Epidermal melanocyte (primary cell): ENCODE measurements around the gene TRAPPC3.
A peak's percentile ranks its signal among the peaks of the same experiment; 100 is the strongest.
"Not testable (repeated sequence)": the region's sequence is repeated elsewhere in the genome, so short reads cannot be mapped to it uniquely, and the experiment has no call there.

ENCODE experiments used
- DNase-seq: peaks from one replicate; pipeline ENCODE4 v3.0.0; 2011; ENCODE audit warnings: low spot score; ENCODE audit not compliant: insufficient read length

TRAPPC3 gene

DNA sequence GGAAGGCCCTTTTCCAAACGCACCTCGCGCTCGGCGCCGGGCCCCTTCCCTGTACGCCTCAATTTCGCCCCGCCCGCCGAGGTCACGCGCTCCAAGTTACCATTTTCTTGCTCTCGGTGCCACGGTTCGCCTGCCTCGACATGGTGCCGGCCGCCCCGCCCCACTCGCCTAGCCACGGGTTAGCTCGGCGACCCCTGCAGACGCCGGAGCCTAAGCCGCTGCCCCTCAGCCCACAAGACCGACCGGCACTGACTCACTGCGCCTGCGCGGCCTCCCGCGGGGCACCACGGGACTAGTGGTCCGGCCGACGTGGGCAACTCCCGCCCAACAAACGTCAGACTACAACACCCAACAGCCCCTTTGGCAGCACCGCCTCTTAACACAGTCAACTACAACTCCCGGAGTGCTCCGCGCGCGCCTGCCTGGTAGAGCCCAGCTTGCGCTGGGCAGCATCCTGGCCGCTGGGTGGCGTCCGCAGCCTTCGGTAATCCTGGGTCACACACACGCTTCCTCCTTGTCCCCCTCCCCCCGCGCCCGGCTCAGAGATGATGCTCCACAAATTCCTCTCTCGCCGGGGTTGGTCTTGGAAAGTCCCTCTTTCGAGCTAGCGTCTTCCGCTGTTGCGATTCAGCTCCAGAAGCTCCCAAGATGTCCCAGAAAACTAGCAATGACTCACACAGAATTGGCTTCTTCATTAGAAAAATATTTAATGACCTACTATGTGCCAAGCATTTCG lies at the start of gene TRAPPC3:
TSS of gene TRAPPC3 (minus strand) at position 250 of the 736 bp plus-strand sequence. CDS start at position 142, 108 bp downstream.
- DNase-seq, result peak; percentile 96

DNA sequence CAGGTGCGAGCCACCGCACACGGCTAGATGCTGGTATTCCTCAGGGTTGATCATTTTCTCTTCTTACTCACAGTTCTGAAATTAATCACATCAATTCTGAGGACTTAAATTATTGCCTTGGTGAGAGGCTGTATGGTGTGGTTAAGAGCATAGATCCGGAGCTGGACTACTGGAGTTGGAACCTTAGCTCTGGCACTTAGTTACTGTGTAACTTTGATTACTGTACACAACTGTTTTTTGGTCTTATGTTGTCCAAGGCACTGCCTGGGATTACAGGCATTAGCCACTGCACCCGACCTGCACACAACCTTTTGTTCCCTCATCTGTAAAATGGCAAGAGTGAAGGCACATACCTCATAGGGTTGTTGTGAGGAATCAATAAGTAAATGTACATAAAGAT lies 49.4 kb upstream of the TRAPPC3 start:
- no peak for DNase-seq

DNA sequence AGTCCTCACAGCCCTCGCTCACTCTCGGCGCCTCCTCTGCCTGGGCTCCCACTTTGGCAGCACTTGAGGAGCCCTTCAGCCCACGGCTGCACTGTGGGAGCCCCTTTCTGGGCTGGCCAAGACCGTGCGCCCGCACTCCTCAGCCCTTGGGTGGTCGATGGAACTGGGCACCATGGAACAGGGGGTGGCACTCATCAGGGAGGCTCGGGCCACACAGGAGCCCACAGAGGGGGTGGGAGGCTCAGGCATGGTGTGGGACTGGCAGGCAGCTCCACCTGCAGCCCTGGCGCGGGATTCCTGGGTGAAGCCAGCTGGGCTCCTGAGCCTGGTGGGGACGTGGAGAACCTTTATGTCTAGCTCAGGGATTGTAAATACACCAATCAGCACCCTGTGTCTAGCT lies 47.5 kb upstream of the TRAPPC3 start:
- not testable (repeated sequence) for DNase-seq

DNA sequence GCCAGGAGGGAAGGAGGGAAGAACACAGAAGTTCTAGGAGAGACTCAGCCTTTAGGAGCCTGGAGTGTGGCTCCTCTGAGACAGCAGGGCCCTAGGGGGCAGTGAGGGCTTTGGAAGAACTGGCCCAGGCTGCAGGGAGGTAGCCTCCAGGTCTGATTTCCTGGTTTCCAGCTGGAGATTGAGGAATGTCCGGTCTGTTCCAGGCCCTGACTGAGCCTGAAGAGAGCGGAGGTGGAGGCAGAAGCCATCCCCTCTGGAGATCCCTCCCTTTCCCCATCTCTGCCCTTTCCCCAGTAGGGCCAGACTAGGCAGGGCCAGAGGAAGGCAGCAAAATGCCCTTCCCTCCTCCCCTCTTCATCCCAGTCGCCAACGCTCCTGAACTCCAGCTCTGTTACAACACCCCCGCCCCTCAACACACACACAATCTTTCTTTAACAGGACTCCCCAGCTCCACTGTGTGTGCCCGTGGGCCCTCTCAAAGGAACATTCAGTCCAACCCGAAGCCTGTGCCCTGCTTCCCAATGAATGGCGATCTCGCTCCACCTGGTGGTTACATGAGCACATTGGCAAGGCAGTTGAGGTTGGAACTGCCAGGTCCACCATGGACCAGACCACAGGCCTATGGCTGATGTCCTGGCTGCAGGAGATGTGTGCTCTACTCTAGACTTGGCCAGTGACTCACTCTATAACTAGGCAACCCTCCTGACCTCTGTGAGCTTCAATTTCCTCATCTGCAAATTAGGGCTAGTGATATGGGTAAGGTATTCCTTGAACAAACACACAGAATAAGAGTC lies 38.7 kb upstream of the TRAPPC3 start:
- DNase-seq, result peak; percentile 88

DNA sequence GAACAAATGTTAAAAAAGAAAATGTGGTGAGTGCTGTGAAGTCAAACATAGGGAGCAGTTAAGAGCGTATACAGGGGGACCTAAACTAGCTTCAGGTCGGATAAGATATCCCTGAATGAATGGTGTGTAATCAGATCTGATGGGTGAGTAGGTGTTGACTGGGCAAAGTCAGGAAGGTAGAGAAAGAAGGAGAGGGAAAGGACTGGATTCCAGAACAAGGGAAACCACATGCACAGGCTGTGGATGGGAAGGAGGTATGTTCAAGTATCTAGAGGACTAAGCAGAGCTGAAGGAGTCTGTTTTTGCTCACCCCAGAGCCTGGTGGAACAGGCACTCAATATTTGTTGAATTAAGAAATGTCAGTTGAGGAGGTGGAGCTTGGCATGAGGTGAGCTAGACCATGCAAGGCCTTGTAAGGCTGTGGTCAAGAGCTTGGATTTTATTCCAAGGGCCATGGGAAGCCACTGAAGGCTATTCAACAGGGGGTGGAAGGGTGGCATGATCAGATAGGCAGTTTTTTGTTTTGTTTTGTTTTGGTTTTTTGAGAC lies 34.1 kb upstream of the TRAPPC3 start:
- DNase-seq, result peak; percentile 13

DNA sequence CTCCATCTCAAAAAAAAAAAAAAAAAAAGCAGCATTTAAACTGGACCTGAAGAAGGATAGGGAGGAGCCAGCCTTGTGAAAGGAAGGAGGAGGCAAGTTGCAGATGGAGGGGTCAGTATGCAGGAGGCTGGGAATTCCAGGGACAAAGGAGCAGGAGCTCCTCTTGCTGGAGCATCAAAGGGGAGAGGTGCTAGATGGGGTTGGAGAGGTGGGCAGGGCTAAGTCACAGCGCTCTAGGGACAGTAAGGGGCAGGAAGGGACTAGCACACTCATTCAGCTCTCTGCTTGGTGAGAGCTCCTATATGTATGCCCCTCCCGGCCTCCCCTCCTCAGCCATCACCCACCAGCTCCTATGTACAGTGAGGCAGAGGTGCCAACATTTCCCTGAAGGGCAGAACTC lies 33.4 kb upstream of the TRAPPC3 start:
- DNase-seq, result no peak

DNA sequence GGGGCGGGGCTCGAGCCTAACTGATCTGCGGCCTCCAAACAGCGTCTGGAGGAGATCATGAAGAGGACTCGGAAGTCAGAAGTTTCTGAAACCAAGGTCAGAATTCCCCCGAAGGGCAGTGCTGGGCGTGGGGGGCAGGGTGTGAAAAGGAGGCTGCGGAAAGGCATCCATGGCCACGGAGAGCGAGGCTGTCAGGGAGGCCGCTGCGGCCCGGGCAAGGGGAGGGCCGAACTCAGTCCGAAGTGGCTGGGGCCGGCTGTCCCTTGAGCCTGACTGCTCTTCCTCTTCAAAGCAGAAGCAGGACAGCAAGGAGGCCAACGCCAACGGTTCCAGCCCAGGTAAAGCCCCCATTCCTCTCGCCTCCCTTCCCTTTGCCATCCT lies 29.9 kb upstream of the TRAPPC3 start:
- no peak for DNase-seq

DNA sequence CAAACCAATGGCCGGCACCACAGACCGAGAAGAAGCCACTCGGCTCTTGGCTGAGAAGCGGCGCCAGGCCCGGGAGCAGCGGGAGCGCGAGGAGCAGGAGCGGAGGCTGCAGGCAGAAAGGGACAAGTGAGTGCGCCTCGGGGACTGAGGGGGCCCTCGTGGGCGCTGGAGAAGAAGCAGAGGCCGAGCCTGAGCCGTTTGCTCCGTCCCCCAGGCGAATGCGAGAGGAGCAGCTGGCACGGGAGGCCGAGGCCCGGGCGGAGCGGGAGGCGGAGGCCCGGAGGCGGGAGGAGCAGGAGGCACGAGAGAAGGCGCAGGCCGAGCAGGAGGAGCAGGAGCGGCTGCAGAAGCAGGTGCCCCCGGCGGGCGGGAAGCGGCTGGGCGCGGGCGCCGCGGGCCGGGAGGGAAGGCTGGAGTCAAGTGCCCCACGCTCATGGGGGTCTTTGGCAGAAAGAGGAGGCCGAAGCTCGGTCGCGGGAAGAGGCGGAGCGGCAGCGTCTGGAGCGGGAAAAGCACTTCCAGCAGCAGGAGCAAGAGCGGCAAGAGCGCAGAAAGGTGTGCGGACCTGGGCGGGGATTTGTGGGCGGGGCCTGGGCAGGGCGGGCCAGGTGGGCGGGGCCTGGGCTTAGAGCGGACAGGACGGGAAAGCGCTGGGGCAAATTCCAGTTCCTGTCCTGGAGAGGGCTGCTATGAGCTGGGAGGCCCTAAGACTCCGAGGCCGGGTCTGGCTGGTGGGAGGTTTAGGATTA lies 29.4 kb upstream of the TRAPPC3 start:
- no peak for DNase-seq

DNA sequence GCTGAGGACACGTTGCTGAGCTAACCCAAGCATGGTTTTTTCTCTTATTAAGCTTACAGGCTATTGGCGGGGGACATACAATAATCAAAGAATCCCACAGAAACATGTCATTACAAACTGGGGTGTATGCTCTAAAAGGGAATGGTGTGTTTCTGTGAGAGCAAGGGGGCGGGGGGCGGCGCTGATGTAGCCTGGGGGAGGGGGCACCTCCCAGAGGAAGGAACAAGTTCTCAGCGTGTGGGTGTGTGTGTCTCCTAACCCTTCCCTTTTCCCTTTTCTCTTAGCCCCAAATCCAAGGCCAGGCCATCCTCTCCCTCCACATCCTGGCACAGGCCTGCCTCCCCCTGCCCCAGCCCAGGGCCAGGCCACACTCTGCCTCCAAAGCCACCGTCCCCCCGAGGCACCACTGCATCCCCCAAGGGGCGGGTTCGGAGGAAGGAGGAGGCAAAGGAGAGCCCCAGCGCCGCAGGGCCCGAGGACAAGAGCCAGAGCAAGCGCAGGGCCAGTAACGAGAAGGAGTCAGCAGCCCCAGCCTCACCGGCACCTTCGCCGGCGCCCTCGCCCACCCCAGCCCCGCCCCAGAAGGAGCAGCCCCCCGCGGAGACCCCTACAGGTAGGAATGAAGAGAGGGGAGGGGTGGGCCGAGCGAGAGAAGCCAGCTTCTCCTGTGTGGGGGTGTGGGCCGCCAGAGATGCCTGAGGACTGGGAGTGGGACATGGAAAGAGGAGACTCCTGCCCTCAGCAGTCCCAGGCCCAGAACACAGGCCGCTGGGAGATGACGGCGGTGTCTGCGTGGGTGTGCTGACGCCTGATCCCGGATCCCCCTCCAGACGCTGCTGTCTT lies 28.5 kb upstream of the TRAPPC3 start:
- no peak for DNase-seq

DNA sequence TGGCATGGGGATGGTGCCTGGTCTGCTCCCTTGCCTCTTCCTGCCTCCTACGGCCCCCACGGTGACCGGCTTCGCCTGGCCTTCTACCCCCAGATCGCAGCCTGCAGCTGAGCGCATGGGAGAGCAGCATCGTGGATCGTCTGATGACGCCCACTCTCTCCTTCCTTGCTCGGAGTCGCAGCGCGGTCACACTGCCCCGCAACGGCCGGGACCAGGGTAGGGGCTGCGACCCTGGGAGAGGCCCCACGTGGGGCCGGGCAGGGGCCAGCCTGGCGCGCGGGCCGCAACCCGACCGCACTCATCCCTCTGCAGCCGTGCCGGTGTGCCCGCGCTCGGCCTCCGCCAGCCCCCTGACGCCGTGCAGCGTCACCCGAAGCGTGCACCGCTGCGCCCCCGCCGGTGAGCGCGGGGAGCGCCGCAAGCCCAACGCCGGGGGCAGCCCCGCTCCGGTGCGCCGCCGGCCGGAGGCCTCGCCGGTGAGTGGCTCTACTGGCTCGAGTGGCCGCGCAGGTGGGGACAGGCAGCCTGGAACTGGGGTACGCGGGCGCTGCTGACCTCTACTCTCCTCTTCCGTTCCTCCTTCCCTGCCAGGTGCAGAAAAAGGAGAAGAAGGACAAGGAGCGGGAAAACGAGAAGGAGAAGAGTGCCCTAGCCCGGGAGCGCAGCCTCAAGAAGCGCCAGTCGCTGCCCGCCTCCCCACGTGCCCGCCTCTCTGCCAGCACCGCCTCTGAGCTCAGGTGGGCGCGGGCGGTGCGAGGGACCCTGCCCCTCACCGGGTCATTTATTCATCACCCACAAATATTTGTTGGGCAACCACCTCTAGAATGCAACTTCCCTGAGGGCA lies 27.0 kb upstream of the TRAPPC3 start:
- peak; percentile 5 for DNase-seq

DNA sequence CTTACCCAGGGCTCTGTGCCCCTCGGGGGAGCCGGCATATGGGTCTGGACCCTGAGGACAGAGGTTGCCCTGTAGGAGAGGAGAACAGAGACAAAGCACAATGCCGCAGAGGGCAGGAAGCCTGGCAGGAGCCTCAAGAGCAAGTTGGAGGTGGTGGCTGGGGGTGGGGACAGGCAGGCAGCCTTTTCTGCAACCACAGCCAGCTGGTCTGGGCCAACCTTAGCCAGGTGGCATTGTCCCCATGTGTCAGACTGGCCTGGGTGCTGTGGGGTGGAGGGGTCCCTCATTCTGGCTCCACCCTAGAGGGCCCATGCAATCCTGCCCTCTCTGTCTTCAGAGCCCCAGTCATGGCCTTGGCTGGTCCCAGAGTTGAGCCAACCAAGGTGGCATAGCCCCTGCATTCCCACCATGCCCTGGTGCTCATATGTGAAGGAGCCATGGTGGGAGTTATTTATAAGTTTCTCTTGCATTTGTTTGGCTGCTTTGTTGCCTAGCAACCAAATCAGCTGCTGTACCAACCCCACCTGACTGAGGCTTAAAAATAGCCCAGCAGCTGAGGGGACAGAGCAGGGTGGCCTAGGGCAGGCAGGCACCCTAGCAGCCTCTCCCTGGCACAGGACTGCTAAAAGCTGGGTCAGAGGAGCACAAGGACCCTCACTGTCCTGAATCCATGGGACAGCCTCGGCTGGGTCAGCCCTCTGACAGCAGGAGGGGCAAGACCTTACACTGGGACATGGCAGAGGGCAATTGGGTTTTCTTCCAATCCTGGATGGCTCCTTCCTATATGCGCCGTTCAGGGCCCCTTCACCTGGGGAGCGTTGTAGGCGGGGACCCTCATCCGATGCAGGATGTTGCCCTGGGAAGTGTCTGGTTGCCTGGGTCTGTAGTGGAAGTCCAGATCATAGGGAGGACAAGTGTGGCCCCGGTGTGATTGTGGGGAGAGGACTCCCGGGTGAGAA lies 26.1 kb upstream of the TRAPPC3 start:
- DNase-seq, result peak; percentile 72

DNA sequence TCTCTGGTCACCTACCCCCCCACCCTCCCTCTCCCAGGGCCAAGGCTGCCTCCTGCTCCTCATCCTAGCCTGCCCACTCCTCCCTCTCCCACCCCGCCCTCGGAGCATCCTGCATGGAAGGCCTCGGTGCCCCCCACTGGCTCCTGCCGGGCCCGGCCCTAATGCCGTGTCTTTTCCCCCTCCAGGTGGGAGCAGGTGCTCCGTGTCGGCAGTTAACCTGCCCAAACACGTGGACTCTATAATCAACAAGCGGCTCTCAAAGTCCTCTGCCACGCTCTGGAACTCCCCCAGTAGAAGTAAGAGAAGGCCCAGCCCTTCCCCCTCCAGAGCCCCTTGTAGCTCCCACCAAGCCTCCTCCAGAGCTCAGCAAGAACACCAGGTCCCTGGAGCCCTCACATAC lies 25.4 kb upstream of the TRAPPC3 start:
- peak; percentile 1 for DNase-seq

DNA sequence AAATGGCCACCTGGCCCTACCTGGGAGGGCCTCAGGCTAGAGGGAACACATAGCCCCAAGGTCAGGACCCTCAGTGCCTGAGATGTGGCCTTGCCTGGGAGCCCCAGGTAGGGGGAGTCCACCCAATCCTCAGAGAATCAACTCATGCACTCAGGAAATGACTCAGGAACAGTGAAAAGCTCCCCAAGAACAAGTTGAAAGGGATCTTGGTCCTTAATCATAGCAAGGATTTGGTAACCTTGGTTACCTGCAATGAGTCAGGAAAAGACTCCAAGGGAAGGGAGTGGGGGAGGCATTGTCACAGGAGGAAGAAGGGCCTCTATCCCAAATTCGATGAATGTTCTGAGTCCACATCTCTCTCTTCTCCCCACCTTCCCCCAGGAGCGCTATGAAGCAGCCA lies 23.7 kb upstream of the TRAPPC3 start:
- DNase-seq, result no peak

DNA sequence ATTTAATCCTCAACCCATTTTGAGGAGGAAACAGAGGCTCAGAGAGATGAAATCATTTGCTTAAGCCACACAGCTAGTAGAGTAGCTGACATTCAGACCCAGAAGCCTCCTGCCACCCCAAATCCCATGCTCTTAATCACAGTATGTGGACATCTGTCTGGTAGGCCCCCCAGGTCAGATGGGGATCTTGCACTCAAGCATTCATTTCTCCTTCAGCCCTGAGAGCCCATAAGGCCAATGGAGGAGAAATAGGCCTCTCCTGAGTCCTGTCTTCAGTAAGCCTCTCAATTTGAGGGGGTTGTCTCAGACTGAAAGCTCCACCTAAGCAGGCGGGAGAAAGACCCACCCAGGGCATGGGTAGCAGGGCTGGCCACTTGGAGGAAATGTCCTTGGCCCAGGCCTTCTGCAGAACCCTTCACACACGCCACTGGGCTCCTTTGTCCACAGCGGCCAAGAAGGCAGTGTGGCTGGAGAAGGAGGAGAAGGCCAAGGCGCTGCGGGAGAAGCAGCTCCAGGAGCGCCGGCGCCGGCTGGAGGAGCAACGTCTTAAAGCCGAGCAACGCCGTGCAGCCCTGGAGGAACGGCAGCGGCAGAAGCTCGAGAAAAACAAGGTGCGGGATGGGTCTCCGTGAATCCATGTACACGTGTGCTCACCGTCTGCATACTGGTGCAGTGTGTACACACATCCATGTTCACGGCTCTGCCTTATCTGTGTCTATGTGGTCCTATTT lies 22.9 kb upstream of the TRAPPC3 start:
- DNase-seq, result no peak

DNA sequence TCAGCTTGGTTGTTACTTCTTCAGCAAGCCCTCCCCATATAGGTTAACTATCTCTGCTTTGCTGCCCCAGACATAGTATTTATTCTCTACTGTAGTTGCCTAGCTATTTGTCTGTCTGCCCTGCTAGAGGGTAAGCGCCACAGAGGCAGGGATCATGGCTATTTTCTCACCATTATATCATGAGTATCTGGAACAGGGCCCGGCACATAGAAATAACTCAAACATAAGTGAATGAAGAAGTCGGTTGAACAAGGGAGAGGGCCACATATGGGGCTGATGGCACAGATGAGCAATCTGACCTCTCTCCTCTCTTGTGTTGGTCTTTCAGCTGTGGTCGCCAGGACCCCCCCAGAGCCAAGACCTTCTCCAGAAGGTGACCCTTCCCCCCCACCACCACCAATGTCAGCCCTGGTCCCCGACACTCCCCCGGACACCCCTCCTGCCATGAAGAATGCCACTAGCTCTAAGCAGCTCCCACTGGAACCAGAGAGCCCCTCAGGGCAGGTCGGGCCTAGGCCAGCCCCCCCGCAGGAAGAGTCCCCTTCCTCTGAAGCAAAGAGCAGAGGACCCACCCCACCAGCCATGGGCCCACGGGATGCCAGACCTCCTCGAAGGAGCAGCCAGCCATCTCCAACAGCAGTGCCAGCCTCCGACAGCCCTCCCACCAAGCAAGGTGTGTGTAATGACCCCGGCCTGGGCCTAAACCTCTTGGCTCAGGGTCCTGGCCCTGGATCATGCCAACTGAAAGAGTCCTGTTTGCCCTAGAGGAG lies 21.5 kb upstream of the TRAPPC3 start:
- DNase-seq, result no peak

DNA sequence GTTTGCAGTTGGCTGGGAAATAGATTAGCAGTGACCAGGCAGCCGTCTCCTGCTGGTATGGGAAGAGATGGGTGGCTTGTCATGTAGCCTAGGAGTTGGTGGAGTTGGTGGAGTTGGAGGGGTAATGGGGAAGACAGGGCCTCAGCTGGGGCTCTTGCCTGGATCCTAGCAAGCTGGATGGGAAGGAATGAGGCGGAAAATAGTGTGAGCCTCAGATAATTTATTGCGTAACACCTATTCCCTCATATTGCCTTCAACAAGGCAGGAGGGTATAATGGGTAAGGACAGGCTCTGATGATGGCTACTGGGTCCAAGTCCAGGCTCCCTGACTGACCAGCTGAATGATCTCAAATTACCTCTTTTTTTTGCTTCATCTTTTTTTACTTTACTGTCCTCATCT lies 19.2 kb upstream of the TRAPPC3 start:
- DNase-seq, result no peak
